ENCODE measurements around the gene HNRNPA3. TPM values are rescaled to one million over a fixed set of nuclear protein-coding genes. Genes with fewer than 3 reads are reported as not detected.
"Not testable (repeated sequence)": the region's sequence is repeated elsewhere in the genome, so short reads cannot be mapped to it uniquely, and the experiment has no call there.

The HNRNPA3 gene
- total RNA-seq, 1 donor from 2014 or later = 136 TPM

DNA sequence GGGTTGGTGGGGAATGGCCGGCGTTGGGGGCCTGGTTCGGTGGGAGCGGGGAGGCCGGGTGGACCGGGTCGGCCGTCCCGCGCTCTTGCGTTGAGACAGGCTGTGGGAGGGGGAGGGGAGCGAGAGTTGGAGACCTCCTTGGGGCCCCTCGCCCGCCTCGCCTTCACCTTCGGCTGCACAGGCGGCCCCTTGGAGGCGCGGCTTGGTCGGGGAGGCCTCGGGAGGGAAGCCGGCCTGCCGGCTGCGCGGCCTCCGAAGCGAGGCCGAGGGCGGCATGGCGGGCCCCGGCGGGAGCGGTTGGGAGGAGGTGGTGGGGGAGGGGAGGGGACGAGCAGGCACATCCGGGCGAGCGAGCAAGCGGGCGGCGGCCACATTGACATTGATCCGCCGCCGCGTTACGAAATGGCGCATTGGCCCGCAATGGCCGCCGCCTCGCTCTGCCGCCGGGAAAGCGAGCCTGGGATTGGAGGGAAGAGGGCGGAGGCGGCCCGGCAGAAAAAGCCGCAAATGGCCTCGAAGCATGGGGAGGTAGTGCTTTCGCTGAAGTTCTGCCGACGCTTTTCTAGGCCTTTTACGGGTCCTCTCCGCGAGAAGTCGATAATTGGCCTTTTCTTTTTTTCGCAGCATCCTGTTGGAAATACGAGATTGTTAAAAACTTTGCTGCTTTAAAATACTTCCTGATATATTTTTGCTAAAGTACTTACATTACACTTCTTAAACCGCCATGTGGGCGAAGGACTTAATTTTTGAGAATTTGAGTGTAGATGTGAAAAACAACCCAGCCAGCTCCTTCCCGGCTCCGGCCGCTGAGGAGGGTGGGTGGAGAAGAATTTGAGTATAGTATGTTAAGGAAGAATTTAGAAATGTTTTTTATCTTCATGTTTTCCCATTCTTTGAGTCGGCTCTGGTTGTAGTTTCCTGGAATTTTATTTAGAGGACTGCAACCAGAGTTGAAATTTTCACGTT lies 580 bp downstream of the HNRNPA3 start:
- peak; percentile 96 for DNase-seq (ENCODE audit: extremely low spot score, unreplicated experiment)
- TF ChIP-seq CTCF (IDR thresholded peaks at IDR 0.05) = no peak
- peak overlapping the region; percentile 96 for H3K4me3 Mint-ChIP-seq (ENCODE audit: unreplicated experiment)
- no peaks in the 10 kb centered on the region for H3K9me3 Mint-ChIP-seq (ENCODE audit: unreplicated experiment)
- peaks cover 32% of the 10 kb centered on the region for H3K36me3 Mint-ChIP-seq (ENCODE audit: unreplicated experiment)
- peaks cover 48% of the 10 kb centered on the region for H3K4me1 Mint-ChIP-seq (ENCODE audit: unreplicated experiment)
- H3K27me3 Mint-ChIP-seq (ENCODE audit: unreplicated experiment) = no peaks in the 10 kb centered on the region
- peak overlapping the region; percentile 100 for H3K27ac Mint-ChIP-seq (ENCODE audit: unreplicated experiment)

- Mint-ChIP-seq H3K36me3 (ENCODE audit: unreplicated experiment) (peaks cover 60% of the 10 kb centered on the region), H3K4me1 (ENCODE audit: unreplicated experiment) (peaks cover 36% of the 10 kb centered on the region), H3K9me3 (ENCODE audit: unreplicated experiment) (no peaks in the 10 kb centered on the region), H3K4me3 (ENCODE audit: unreplicated experiment) (no peak overlapping the region), H3K27me3 (ENCODE audit: unreplicated experiment) (no peaks in the 10 kb centered on the region), H3K27ac (ENCODE audit: unreplicated experiment) (peak overlapping the region; percentile 27)
- TF ChIP-seq CTCF (IDR thresholded peaks at IDR 0.05) = no peak
- no peak for DNase-seq (ENCODE audit: extremely low spot score, unreplicated experiment)
Measured at GRCh38 chr2:177217247-177217843, 4.8 kb downstream of the HNRNPA3 start.

DNA sequence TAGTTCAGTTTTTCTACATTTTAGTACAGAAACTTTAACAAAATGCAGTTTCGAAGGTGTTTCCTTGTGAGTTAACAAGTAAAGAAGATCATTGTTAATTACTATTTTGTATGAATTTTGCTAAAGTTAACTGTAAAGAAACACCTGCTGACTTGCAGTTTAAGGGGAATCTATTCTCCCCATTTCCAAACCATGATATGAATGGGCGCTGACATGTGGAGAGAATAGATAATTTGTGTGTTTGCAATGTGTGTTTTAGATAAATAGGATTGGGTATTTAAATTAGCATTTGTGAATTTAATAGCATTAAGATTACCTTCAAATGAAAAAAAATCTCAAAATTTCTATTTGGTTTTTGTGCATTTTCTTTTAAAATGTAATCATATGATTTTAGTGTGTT lies 7.2 kb downstream of the HNRNPA3 start:
- H3K9me3 Mint-ChIP-seq (ENCODE audit: unreplicated experiment); H3K27me3 Mint-ChIP-seq (ENCODE audit: unreplicated experiment); DNase-seq (ENCODE audit: extremely low spot score, unreplicated experiment); H3K4me3 Mint-ChIP-seq (ENCODE audit: unreplicated experiment); H3K27ac Mint-ChIP-seq (ENCODE audit: unreplicated experiment): not testable (repeated sequence)
- H3K4me1 Mint-ChIP-seq (ENCODE audit: unreplicated experiment) = peaks cover 23% of the 10 kb centered on the region
- peaks cover 57% of the 10 kb centered on the region for H3K36me3 Mint-ChIP-seq (ENCODE audit: unreplicated experiment)

DNA sequence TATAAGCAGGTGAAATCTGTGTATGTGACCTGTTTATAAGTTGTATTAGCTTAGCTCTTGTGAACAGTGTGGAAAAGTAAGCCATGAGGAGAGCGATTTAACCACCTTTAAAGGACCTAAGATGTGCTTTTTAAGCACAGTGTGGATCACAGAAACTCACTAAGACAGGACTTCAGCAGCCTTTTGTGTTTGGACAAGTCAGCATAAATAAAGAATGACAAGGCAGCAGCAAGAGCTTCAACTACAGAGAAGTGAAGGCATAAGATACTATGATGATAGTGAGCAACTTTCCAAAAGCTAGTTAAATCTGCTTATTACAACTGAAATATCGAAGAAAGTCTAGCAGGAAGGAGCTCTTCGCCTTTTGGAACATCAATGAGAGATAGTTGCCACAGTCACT lies 8.9 kb downstream of the HNRNPA3 start:
- TF ChIP-seq CTCF (IDR thresholded peaks at IDR 0.05) = no peak
- no peak overlapping the region for H3K27ac Mint-ChIP-seq (ENCODE audit: unreplicated experiment)
- H3K27me3 Mint-ChIP-seq (ENCODE audit: unreplicated experiment) = no peaks in the 10 kb centered on the region
- H3K4me1 Mint-ChIP-seq (ENCODE audit: unreplicated experiment) = peaks cover 7% of the 10 kb centered on the region
- no peak overlapping the region for H3K4me3 Mint-ChIP-seq (ENCODE audit: unreplicated experiment)
- peaks cover 44% of the 10 kb centered on the region for H3K36me3 Mint-ChIP-seq (ENCODE audit: unreplicated experiment)
- H3K9me3 Mint-ChIP-seq (ENCODE audit: unreplicated experiment) = no peaks in the 10 kb centered on the region
- no peak for DNase-seq (ENCODE audit: extremely low spot score, unreplicated experiment)

DNA sequence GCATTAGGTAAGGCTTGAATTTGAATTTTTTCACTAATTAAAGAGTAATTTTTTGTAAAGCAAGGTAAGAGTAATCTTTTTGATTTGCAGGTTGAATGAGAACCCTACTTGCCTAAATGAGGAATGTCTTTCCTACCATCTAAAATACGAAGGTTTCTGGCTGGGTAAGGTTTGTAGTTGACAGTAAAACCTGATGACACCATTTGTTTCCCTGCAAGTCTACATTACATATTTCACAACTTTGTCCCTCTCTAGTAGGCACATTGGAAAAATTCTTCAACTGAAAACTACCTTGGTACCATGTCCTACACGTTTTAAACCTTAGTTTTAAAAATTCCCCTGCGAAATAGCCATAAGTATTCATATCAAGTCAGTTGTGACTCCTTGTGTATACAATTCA lies 9.4 kb downstream of the HNRNPA3 start:
- Mint-ChIP-seq H3K27me3 (ENCODE audit: unreplicated experiment) (no peaks in the 10 kb centered on the region), H3K9me3 (ENCODE audit: unreplicated experiment) (no peaks in the 10 kb centered on the region), H3K36me3 (ENCODE audit: unreplicated experiment) (peaks cover 40% of the 10 kb centered on the region), H3K4me3 (ENCODE audit: unreplicated experiment) (no peak overlapping the region), H3K27ac (ENCODE audit: unreplicated experiment) (no peak overlapping the region), H3K4me1 (ENCODE audit: unreplicated experiment) (peaks cover 4% of the 10 kb centered on the region)
- no peak for TF ChIP-seq CTCF (IDR thresholded peaks at IDR 0.05)
- DNase-seq (ENCODE audit: extremely low spot score, unreplicated experiment) = no peak

DNA sequence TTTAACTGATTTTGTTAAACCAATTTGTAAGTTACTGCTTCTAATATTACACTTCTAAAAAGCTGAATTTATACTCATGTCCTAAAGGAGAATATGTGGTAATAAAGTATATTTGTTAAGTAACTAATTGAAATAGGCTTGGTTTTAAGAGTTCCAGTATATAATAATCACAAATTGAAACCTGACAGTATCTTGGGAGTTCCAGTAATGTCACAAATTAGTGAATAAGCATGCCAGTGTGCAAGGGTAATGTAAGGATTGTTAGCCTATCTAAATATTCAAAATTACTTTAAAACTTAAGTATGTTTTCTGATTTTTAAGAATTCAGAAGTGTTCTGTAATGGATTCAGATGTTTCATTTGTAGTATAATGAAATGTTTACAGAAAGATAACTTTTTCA lies 10.8 kb downstream of the HNRNPA3 start:
- not testable (repeated sequence) for H3K4me1 Mint-ChIP-seq (ENCODE audit: unreplicated experiment); H3K4me3 Mint-ChIP-seq (ENCODE audit: unreplicated experiment); H3K9me3 Mint-ChIP-seq (ENCODE audit: unreplicated experiment); H3K27ac Mint-ChIP-seq (ENCODE audit: unreplicated experiment); H3K27me3 Mint-ChIP-seq (ENCODE audit: unreplicated experiment); DNase-seq (ENCODE audit: extremely low spot score, unreplicated experiment)
- H3K36me3 Mint-ChIP-seq (ENCODE audit: unreplicated experiment) = peaks cover 33% of the 10 kb centered on the region
